GM23248 (cell line): ENCODE results near the gene HAPSTR1. TPM values are rescaled to one million over a fixed set of nuclear protein-coding genes. Genes with fewer than 3 reads are reported as not detected.
A peak's percentile ranks its signal among the peaks of the same experiment; 100 is the strongest.

Experiments
- DNase-seq: peaks from one replicate; pipeline ENCODE4 v3.0.0-alpha.2; 2015
- H2AFZ ChIP-seq: fragments of 200-600 bp; sonication (generic); 2 replicates; pipeline ENCODE4 v1.6.1; 2016; ENCODE audit warnings: antibody characterized with exemption
- H3F3A ChIP-seq: fragments of 200-600 bp; sonication (generic); 2 replicates; pipeline ENCODE4 v1.6.1; 2016; ENCODE audit warnings: mild to moderate bottlenecking, antibody characterized with exemption, mixed run types; ENCODE audit not compliant: insufficient read depth
- H3K27ac ChIP-seq: fragments of 200-600 bp; sonication (generic); 2 replicates; pipeline ENCODE4 v1.5.1; 2016; ENCODE audit warnings: mild to moderate bottlenecking
- H3K27me3 ChIP-seq: fragments of 200-600 bp; sonication (generic); replicated peaks from 2 replicates; pipeline ENCODE4 v1.6.1; 2016; ENCODE audit warnings: mild to moderate bottlenecking; ENCODE audit not compliant: insufficient read depth
- H3K36me3 ChIP-seq: fragments of 200-600 bp; sonication (generic); 2 replicates; pipeline ENCODE4 v1.6.1; 2016; ENCODE audit warnings: low read depth, mild to moderate bottlenecking
- H3K4me1 ChIP-seq: fragments of 200-600 bp; sonication (generic); 2 replicates; pipeline ENCODE4 v1.6.1; 2016; ENCODE audit warnings: mild to moderate bottlenecking; ENCODE audit not compliant: insufficient read depth
- H3K4me2 ChIP-seq: fragments of 200-600 bp; sonication (generic); one replicate; pipeline ENCODE4 v1.6.1; 2016; ENCODE audit warnings: mild to moderate bottlenecking; ENCODE audit not compliant: unreplicated experiment
- H3K4me3 ChIP-seq: fragments of 200-600 bp; sonication (generic); 2 replicates; pipeline ENCODE4 v1.5.1; 2016; ENCODE audit warnings: mild to moderate bottlenecking
- H3K79me2 ChIP-seq: fragments of 200-600 bp; sonication (generic); 2 replicates; pipeline ENCODE4 v1.6.1; 2016; ENCODE audit warnings: mild to moderate bottlenecking; ENCODE audit not compliant: insufficient read depth
- H3K9ac ChIP-seq: fragments of 200-600 bp; sonication (generic); 2 replicates; pipeline ENCODE4 v1.6.1; 2016; ENCODE audit warnings: mild to moderate bottlenecking
- H3K9me2 ChIP-seq: fragments of 200-600 bp; sonication (generic); 2 replicates; pipeline ENCODE4 v1.6.1; 2016; ENCODE audit warnings: mixed run types, mild to moderate bottlenecking, moderate library complexity; ENCODE audit not compliant: insufficient read depth
- H3K9me3 ChIP-seq: fragments of 200-600 bp; sonication (generic); one replicate; pipeline ENCODE4 v1.6.1; 2017; ENCODE audit warnings: low read depth
- H4K20me1 ChIP-seq: fragments of 200-600 bp; sonication (generic); 2 replicates; pipeline ENCODE4 v1.6.0; 2016; ENCODE audit not compliant: insufficient read depth
- EZH2 ChIP-seq: fragments of 200-600 bp; sonication (generic); IDR thresholded peaks from 2 replicates; pipeline ENCODE4 v1.6.1; 2018; ENCODE audit warnings: antibody characterized with exemption, mild to moderate bottlenecking; ENCODE audit not compliant: insufficient read depth, poor library complexity, severe bottlenecking
- EZH2phosphoT487 ChIP-seq: fragments of 200-600 bp; sonication (generic); IDR thresholded peaks from 2 replicates; pipeline ENCODE4 v1.6.1; 2018; ENCODE audit warnings: antibody characterized with exemption, moderate library complexity, mild to moderate bottlenecking, low read depth; ENCODE audit not compliant: insufficient read depth
- WGBS, 2 experiments: methylation state at CpG; one replicate each; pipeline ENCODE4 v1.1.6; 2015 to 2017; ENCODE audit warnings: low lambda C conversion rate in 2 of 2, low coverage in 1 of 2; ENCODE audit errors: missing lambda C conversion rate in 2 of 2; 5-methylcytosine and 5-hydroxymethylcytosine counted together
- in situ Hi-C: fragments of 300-500 bp; cut with MboI; formaldehyde crosslinking; loops from 2 replicates; pipeline ENCODE4 v1.15.0; 2020
- polyA plus RNA-seq: library from polyadenylated mRNA; unstranded; fragments of >200 nt; fragmentation: Nextera tagmentation; extraction: Ambion mirVana; gene quantifications from 2 replicates; pipeline ENCODE4 v1.2.1, GENCODE V29; 2016
- total RNA-seq: library from RNA; depleted of rRNA; stranded (reverse); fragments of >200 nt; shearing (Covaris generic); gene quantifications from 2 replicates; pipeline ENCODE4 v1.2.3, GENCODE V29; 2014

Gene HAPSTR1
- total and polyA plus RNA-seq, 2 experiments from 2014 or later: 11.7 to 79.2 TPM

DNA sequence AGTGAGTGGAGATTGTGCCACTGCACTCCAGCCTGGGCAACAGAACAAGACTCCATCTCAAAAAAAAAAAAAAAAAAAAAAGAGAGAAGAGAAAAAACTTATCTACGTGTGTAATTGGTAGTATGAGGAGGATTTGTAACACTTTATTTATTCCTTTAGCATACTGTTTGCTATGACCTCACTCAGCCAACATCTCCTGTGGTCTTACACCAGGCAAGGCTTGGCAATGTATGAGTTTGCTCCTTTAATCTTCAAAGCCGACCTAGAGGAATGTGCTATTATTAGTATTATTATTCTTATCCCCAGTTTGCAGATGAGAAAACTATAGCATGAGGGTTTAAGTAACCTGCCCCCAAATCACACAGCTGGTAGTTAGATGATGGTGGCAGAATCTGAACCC, 35.8 kb upstream of the HAPSTR1 start:
- Histone ChIP-seq H2AFZ (no peak overlapping the region), H3F3A (peaks cover 8% of the 10 kb centered on the region), H3K4me1 (peaks cover 22% of the 10 kb centered on the region), H3K9ac (no peak overlapping the region), H3K4me2 (no peak overlapping the region), H3K79me2 (no peaks in the 10 kb centered on the region), H3K27ac (no peak overlapping the region), H3K9me2 (no peaks in the 10 kb centered on the region), H4K20me1 (no peaks in the 10 kb centered on the region), H3K9me3 (no peaks in the 10 kb centered on the region), H3K27me3 (no peaks in the 10 kb centered on the region), H3K36me3 (no peaks in the 10 kb centered on the region), H3K4me3 (no peak overlapping the region)
- TF ChIP-seq EZH2: no peak
- TF ChIP-seq EZH2phosphoT487: no peak
- WGBS, 2 experiments: 27 to 31% methylated on average over 2 of the region's 2 CpGs
- peak; percentile 67 for DNase-seq
- in situ Hi-C loops: no loop called here

DNA sequence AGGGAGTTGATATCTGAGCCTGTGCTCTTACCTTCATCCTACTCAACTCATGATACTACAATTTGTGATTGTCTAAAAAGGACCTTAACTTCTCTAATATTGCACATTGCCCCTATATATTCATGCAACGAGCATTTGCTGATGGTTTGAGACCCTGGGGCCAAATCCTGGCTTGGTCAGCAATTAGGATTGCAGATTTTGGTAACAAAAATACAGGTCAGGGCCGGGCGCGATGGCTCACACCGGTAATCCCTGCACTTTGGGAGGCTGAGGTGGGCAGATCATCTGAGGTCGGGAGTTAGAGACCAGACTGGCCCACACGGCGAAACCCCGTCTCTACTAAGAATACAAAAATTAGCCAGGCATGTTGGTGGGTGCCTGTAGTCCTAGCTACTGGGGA, 35.4 kb upstream of the HAPSTR1 start:
- Histone ChIP-seq H3K9me2 (no peaks in the 10 kb centered on the region), H3K27ac (no peak overlapping the region), H3K36me3 (no peaks in the 10 kb centered on the region), H3K79me2 (no peaks in the 10 kb centered on the region), H3K9me3 (no peaks in the 10 kb centered on the region), H3K4me2 (no peak overlapping the region), H3F3A (peaks cover 12% of the 10 kb centered on the region), H3K9ac (no peak overlapping the region), H3K4me3 (no peak overlapping the region), H4K20me1 (no peaks in the 10 kb centered on the region), H2AFZ (no peak overlapping the region), H3K4me1 (peaks cover 26% of the 10 kb centered on the region), H3K27me3 (no peaks in the 10 kb centered on the region)
- 88 to 92% methylated on average over 9 of the region's 9 CpGs for WGBS, 2 experiments
- TF ChIP-seq EZH2phosphoT487 (no peak), EZH2 (no peak)
- no peak for DNase-seq
- in situ Hi-C loops: no loop called here

DNA sequence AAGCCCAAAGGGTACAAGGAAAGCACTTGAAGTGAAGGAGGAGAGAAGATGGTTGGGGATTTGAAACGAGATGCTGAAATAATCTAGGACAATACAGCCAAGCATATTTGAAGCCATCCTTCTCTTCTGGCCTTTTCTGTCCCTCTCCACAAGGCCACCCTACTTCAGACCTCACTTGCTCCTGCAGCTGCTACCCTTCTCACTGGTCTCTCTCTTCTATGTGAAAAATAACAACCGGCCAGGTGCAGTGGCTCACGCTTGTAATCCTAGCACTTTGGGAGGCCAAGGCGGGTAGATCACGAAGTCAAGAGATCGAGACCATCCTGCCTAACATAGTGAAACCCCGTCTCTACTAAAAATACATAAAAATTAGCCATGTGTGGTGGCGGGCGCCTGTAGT, 33.2 kb upstream of the HAPSTR1 start:
- Histone ChIP-seq H2AFZ (no peak overlapping the region), H3K9me2 (no peaks in the 10 kb centered on the region), H3K4me3 (no peak overlapping the region), H3K4me1 (peaks cover 28% of the 10 kb centered on the region), H3K27me3 (no peaks in the 10 kb centered on the region), H3K9me3 (no peaks in the 10 kb centered on the region), H3K36me3 (no peaks in the 10 kb centered on the region), H3K4me2 (no peak overlapping the region), H3F3A (peaks cover 18% of the 10 kb centered on the region), H3K27ac (no peak overlapping the region), H3K79me2 (no peaks in the 10 kb centered on the region), H3K9ac (no peak overlapping the region), H4K20me1 (no peaks in the 10 kb centered on the region)
- 84 to 88% methylated on average over 9 of the region's 9 CpGs for WGBS, 2 experiments
- TF ChIP-seq EZH2phosphoT487 (no peak), EZH2 (no peak)
- in situ Hi-C loops: no loop called here
- no peak for DNase-seq

DNA sequence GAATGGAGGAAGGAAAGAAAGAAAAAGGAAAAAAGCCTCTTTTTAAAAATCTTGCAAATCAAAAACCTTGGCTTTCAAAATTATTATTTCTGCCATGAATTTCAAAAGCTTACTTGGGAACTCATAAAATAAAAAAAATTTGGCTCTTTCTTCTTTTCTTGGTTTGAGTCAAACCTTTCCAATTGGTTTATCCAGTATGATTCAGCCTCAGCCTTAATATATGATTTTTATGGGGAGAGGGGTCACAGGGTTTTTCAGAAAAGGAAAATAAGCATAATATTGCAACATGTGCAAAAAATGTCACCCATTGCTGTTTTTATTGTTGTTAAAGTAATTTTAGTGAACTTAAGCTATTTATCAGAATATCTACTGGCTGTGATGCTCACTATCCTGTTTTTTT, 31.2 kb upstream of the HAPSTR1 start:
- Histone ChIP-seq H3K79me2 (no peaks in the 10 kb centered on the region), H3K9me2 (no peaks in the 10 kb centered on the region), H3K4me3 (peak overlapping the region; percentile 30), H3K9me3 (no peaks in the 10 kb centered on the region), H3F3A (peaks cover 18% of the 10 kb centered on the region), H3K36me3 (no peaks in the 10 kb centered on the region), H3K27me3 (no peaks in the 10 kb centered on the region), H3K4me2 (peak overlapping the region; percentile 60), H3K27ac (no peak overlapping the region; the same call in 1 of the 2 replicates), H2AFZ (peak overlapping the region; percentile 63), H3K9ac (0 out of 2 replicates have a peak overlapping the region, but pooled peaks have one; percentile 6), H3K4me1 (peaks cover 18% of the 10 kb centered on the region), H4K20me1 (no peaks in the 10 kb centered on the region)
- in situ Hi-C loops: no loop called here
- TF ChIP-seq EZH2 (no peak), EZH2phosphoT487 (no peak)
- DNase-seq: peak; percentile 51

DNA sequence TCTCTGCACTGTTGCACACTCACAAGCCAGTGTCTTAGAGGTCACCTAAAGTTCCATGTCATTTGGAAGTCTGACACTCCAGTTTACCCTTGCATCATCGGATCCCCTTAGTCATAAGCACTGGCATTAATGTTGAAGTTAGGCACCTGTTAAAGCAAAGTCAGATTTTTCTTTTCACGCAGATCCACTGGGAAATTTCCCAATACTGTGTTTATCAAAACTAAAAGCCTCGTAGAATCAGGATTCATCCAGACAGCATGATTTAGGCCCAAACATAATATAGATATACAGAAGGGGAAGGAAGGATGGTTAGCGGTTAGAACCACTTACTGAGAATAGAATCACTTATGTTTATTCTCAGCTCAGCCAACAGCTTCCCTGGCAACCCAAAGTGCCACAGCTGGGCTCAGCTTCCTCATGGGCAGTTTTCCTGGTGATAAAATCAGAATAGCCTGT, 30.1 kb upstream of the HAPSTR1 start:
- H3K4me1 ChIP-seq: peaks cover 14% of the 10 kb centered on the region
- H3K9ac ChIP-seq: no peak overlapping the region
- H3K4me3 ChIP-seq: no peak overlapping the region
- in situ Hi-C loops: no loop called here
- H3K4me2 ChIP-seq: no peak overlapping the region
- no peak overlapping the region for H3K27ac ChIP-seq
- no peaks in the 10 kb centered on the region for H3K9me3 ChIP-seq
- peaks cover 18% of the 10 kb centered on the region for H3F3A ChIP-seq
- H3K9me2 ChIP-seq: no peaks in the 10 kb centered on the region
- H4K20me1 ChIP-seq: no peaks in the 10 kb centered on the region
- no peaks in the 10 kb centered on the region for H3K27me3 ChIP-seq
- WGBS, 2 experiments: 23 to 24% methylated on average over 4 of the region's 4 CpGs
- H3K79me2 ChIP-seq: no peaks in the 10 kb centered on the region
- TF ChIP-seq EZH2: no peak
- TF ChIP-seq EZH2phosphoT487: no peak
- peak; percentile 43 for DNase-seq
- H3K36me3 ChIP-seq: no peaks in the 10 kb centered on the region
- H2AFZ ChIP-seq: no peak overlapping the region
